Measurements from ENCODE around the gene CLASP1.

CLASP1 gene

GRCh38 chr2:121398853-121399252 lies 250.4 kb downstream of the CLASP1 start:
- Histone ChIP-seq H3K4me3 (ENCODE audit: low read length) (no peak overlapping the region), H4K20me1 (ENCODE audit: insufficient read depth, low read length) (no peaks in the 10 kb centered on the region; the same call in 1 of the 2 replicates), H3K27ac (ENCODE audit: low read length) (no peak overlapping the region), H3K36me3 (replicated peaks; ENCODE audit: low read depth, low read length) (peaks cover 33% of the 10 kb centered on the region), H3K4me2 (ENCODE audit: low read length) (no peak overlapping the region), H3K27me3 (ENCODE audit: low read depth, low read length) (no peaks in the 10 kb centered on the region), H3K79me2 (ENCODE audit: low read length) (no peaks in the 10 kb centered on the region), H3K4me1 (ENCODE audit: low read length) (no peaks in the 10 kb centered on the region), H3K9ac (ENCODE audit: low read length) (no peak overlapping the region), H3K9me3 (ENCODE audit: insufficient read depth, low read length) (no peaks in the 10 kb centered on the region), H2AFZ (ENCODE audit: low read depth, low read length) (no peak overlapping the region)
- TF ChIP-seq EZH2phosphoT487 (IDR thresholded peaks at IDR 0.05; ENCODE audit: low read depth) (no peak), CTCF (IDR thresholded peaks at IDR 0.05; ENCODE audit: low read depth, low read length) (no peak)

GRCh38 chr2:121390082-121390692 lies 259.1 kb downstream of the CLASP1 start:
- Histone ChIP-seq H4K20me1 (ENCODE audit: insufficient read depth, low read length) (peaks cover 4% of the 10 kb centered on the region), H3K79me2 (ENCODE audit: low read length) (no peaks in the 10 kb centered on the region), H3K4me2 (ENCODE audit: low read length) (no peak overlapping the region), H3K4me1 (ENCODE audit: low read length) (no peaks in the 10 kb centered on the region), H3K27ac (ENCODE audit: low read length) (no peak overlapping the region), H3K9ac (ENCODE audit: low read length) (no peak overlapping the region), H3K36me3 (replicated peaks; ENCODE audit: low read depth, low read length) (peaks cover 24% of the 10 kb centered on the region), H3K27me3 (ENCODE audit: low read depth, low read length) (no peaks in the 10 kb centered on the region), H3K9me3 (ENCODE audit: insufficient read depth, low read length) (no peaks in the 10 kb centered on the region), H2AFZ (ENCODE audit: low read depth, low read length) (no peak overlapping the region), H3K4me3 (ENCODE audit: low read length) (no peak overlapping the region)
- TF ChIP-seq EZH2phosphoT487 (IDR thresholded peaks at IDR 0.05; ENCODE audit: low read depth) = no peak
- no peak for TF ChIP-seq CTCF (IDR thresholded peaks at IDR 0.05; ENCODE audit: low read depth, low read length)

- Histone ChIP-seq H3K9me3 (ENCODE audit: insufficient read depth, low read length) (no peaks in the 10 kb centered on the region), H3K36me3 (replicated peaks; ENCODE audit: low read depth, low read length) (peaks cover 23% of the 10 kb centered on the region), H3K79me2 (ENCODE audit: low read length) (no peaks in the 10 kb centered on the region), H3K4me2 (ENCODE audit: low read length) (no peak overlapping the region), H3K27me3 (ENCODE audit: low read depth, low read length) (no peaks in the 10 kb centered on the region), H3K4me1 (ENCODE audit: low read length) (peaks cover under 1% of the 10 kb centered on the region; the same call in 1 of the 2 replicates), H2AFZ (ENCODE audit: low read depth, low read length) (no peak overlapping the region), H4K20me1 (ENCODE audit: insufficient read depth, low read length) (peaks cover 4% of the 10 kb centered on the region), H3K27ac (ENCODE audit: low read length) (no peak overlapping the region), H3K4me3 (ENCODE audit: low read length) (no peak overlapping the region), H3K9ac (ENCODE audit: low read length) (no peak overlapping the region)
- no peak for TF ChIP-seq CTCF (IDR thresholded peaks at IDR 0.05; ENCODE audit: low read depth, low read length)
- no peak for TF ChIP-seq EZH2phosphoT487 (IDR thresholded peaks at IDR 0.05; ENCODE audit: low read depth)
Observed at GRCh38 chr2:121388371-121388770, 260.9 kb downstream of the CLASP1 start.

GRCh38 chr2:121387591-121388325 lies 261.5 kb downstream of the CLASP1 start:
- peaks cover 4% of the 10 kb centered on the region for H4K20me1 ChIP-seq (ENCODE audit: insufficient read depth, low read length)
- TF ChIP-seq EZH2phosphoT487 (IDR thresholded peaks at IDR 0.05; ENCODE audit: low read depth) (no peak), CTCF (IDR thresholded peaks at IDR 0.05; ENCODE audit: low read depth, low read length) (no peak)
- H3K27me3 ChIP-seq (ENCODE audit: low read depth, low read length) = no peaks in the 10 kb centered on the region
- H3K4me3 ChIP-seq (ENCODE audit: low read length) = no peak overlapping the region
- no peaks in the 10 kb centered on the region for H3K9me3 ChIP-seq (ENCODE audit: insufficient read depth, low read length)
- H3K27ac ChIP-seq (ENCODE audit: low read length) = no peak overlapping the region
- H3K36me3 ChIP-seq (replicated peaks; ENCODE audit: low read depth, low read length) = peaks cover 23% of the 10 kb centered on the region
- no peak overlapping the region for H2AFZ ChIP-seq (ENCODE audit: low read depth, low read length)
- no peak overlapping the region for H3K4me2 ChIP-seq (ENCODE audit: low read length)
- no peaks in the 10 kb centered on the region for H3K79me2 ChIP-seq (ENCODE audit: low read length)
- H3K4me1 ChIP-seq (ENCODE audit: low read length) = peaks cover 5% of the 10 kb centered on the region
- H3K9ac ChIP-seq (ENCODE audit: low read length) = no peak overlapping the region
